ENCODE results near the gene RADX.

The RADX gene

GRCh38 chrX:106702636-106703035 lies 90.9 kb downstream of the RADX start:
- ChIA-PET POLR2A (no interaction called here), CTCF (no interaction called here)
- DNase-seq (ENCODE audit: extremely low spot score): no peak
- TF ChIP-seq CTCF (IDR thresholded peaks at IDR 0.05; ENCODE audit: control extremely low read depth, extremely low read depth, low read depth, missing control alignments): no peak

GRCh38 chrX:106706466-106706865 lies 94.7 kb downstream of the RADX start:
- ChIA-PET CTCF (no interaction called here), POLR2A (no interaction called here)
- DNase-seq (ENCODE audit: extremely low spot score): no peak
- no peak for TF ChIP-seq CTCF (IDR thresholded peaks at IDR 0.05; ENCODE audit: control extremely low read depth, extremely low read depth, low read depth, missing control alignments)

GRCh38 chrX:106707771-106708454 lies 96.1 kb downstream of the RADX start:
- no peak for DNase-seq (ENCODE audit: extremely low spot score)
- POLR2A ChIA-PET: no interaction called here
- CTCF ChIA-PET: no interaction called here
- no peak for TF ChIP-seq CTCF (IDR thresholded peaks at IDR 0.05; ENCODE audit: control extremely low read depth, extremely low read depth, low read depth, missing control alignments)

- DNase-seq (ENCODE audit: extremely low spot score): no peak
- CTCF ChIA-PET: no interaction called here
- TF ChIP-seq CTCF (IDR thresholded peaks at IDR 0.05; ENCODE audit: control extremely low read depth, extremely low read depth, low read depth, missing control alignments): no peak
- POLR2A ChIA-PET: no interaction called here
Measured at GRCh38 chrX:106710771-106711170, 99.0 kb downstream of the RADX start.

- CTCF ChIA-PET: no interaction called here
- no peak for TF ChIP-seq CTCF (IDR thresholded peaks at IDR 0.05; ENCODE audit: control extremely low read depth, extremely low read depth, low read depth, missing control alignments)
- POLR2A ChIA-PET: no interaction called here
- no peak for DNase-seq (ENCODE audit: extremely low spot score)
Measured at GRCh38 chrX:106711375-106711774, 99.6 kb downstream of the RADX start.

GRCh38 chrX:106716004-106716403 lies 104.2 kb downstream of the RADX start:
- no peak for TF ChIP-seq CTCF (IDR thresholded peaks at IDR 0.05; ENCODE audit: control extremely low read depth, extremely low read depth, low read depth, missing control alignments)
- ChIA-PET CTCF (no interaction called here), POLR2A (no interaction called here)
- DNase-seq (ENCODE audit: extremely low spot score): no peak

- TF ChIP-seq CTCF (IDR thresholded peaks at IDR 0.05; ENCODE audit: control extremely low read depth, extremely low read depth, low read depth, missing control alignments): no peak
- DNase-seq (ENCODE audit: extremely low spot score): no peak
- ChIA-PET POLR2A (no interaction called here), CTCF (no interaction called here)
Measured at GRCh38 chrX:106716463-106716862, 104.7 kb downstream of the RADX start.

Measured in GM10248 (cell line).